G401 (cell line): ENCODE measurements around the gene PREX1. TPM values are rescaled to one million over a fixed set of nuclear protein-coding genes. Genes with fewer than 3 reads are reported as not detected.
A peak's percentile ranks its signal among the peaks of the same experiment; 100 is the strongest.
"Not testable (repeated sequence)": the region's sequence is repeated elsewhere in the genome, so short reads cannot be mapped to it uniquely, and the experiment has no call there.

ENCODE experiments used
- DNase-seq: peaks from one replicate; pipeline ENCODE4 v3.0.0-alpha.2; 2015; ENCODE audit warnings: low spot score
- in situ Hi-C: cut with HindIII; loops from 2 replicates; pipeline ENCODE4 v1.10.0; 2016; ENCODE audit warnings: low sequenced_read_pairs, mixed read lengths
- total RNA-seq: library from RNA; depleted of rRNA; stranded (reverse); fragments of >200 nt; shearing (Covaris generic); gene quantifications from 2 replicates; pipeline ENCODE4 v1.2.3, GENCODE V29; 2014

Gene PREX1
- total RNA-seq, 1 experiment from 2014 or later: 6.1 TPM

DNA sequence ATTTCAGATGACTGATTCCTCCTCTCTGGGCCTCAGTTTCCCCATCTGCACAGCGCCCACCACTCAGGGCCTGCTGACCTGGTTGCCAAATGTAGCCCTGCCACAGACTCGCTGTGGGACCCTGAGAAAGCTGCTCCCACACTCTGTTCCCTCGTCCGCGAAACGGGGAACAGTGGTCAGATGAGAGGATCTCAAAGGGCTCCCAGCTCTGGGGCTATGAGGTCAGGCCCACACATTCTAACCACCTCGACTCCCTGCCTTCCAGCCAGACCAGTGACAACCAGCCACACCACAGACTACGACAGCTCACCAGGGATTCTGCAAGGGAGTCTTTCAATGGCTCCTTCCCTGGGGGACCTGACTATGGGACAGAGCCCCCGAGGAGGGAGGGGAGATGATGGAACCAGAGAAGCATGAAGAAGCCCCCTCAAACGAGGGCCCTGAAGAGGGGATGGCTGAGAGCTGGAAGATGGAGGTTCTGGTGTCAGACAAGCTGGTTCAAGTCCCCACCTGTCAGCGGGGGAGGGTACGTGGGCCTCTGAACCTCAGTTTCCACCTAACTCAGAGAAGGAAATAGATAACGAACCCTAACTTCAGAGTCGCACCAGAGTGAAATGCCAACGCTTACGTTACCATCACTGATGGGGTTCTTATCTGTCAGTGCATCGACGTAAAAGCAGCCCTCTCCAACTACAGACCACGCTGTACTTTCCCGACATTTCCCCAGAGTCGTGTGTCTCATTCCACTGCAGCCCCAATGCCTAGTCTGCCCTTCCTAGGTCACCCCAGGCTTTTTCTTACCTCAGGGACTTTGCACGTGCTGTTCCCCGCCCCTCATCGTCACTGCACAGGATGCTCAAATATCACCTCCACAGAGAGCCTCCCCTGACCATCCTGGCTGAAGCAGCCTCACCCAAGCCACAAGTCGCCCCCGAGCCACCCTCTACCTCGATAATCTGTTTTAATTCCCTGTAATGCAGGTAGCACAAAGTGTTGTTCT, 60.5 kb downstream of the PREX1 start:
- in situ Hi-C loops: no loop called here
- DNase-seq: no peak

DNA sequence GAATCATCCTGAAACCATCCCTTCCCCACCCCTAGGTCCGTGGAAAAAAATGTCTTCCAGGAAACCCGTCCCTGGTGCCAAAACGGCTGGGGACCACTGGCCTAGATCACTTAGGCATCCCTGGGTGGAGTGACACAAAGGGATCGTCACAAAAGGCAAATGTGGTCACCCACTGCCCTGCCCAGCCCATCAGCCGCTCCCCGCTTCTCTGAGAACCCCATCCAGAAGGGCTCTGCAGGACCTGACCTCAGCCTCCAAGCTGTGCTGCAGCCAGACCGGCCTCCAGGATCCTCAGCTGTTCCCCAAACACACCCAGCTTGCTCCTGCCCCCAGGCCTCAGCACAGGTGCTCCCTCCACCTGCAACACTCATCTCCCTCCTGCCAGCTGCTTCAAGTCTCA, 61.6 kb downstream of the PREX1 start:
- in situ Hi-C loops: no loop called here
- no peak for DNase-seq

DNA sequence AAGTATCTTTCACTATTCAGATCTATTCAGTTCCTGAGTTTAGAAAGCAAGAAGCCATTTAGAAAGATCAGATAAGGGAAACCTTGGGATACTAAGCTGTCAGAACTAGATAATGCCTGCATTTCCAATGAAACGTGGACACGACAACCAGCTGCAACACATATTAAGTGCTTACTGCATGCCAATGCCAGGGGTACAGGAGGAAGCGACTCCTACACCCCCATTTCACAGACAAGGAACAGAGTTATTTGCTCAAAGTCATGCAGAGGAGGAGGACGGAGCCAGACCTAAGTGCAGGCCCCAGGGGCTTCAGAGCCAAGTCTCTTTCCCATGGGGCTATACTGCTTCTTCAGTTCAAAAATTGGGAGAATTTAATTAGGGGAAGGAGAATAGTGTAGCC, 62.4 kb downstream of the PREX1 start:
- in situ Hi-C loops: no loop called here
- DNase-seq: no peak

DNA sequence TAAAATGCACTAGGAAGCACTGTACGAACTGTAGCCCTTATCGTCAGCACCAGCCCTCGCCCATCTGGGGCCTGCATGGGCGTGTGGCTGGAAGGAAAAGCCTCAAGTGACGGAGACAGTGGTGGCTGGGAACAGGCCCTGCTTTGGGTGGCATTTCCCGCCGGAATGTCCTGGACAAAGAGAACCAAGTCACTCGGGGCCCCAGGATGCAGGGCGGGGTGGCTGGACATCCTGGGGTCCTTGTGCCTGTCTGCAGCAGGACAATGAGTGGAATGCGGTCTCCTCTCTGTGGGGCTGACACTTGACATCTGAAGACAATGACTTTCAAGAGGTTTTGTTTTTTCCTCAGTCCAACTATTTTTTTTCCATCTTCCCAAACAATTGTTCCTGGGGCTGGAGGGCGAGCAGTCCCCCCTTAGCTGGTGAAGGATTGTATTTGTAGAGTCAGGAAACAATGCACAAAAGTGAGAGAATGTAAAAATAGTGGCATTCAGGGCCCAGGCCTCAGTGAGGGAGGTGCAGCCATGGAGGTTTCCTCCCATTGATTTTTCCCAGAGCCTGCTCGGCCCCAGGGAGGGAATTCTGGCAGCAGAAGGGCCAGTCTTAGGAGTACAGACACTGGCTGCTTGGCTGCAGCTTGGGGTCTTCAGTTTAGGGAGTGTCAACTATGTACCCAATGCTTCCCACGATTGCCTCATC, 64.4 kb downstream of the PREX1 start:
- no peak for DNase-seq
- in situ Hi-C loops: no loop called here

DNA sequence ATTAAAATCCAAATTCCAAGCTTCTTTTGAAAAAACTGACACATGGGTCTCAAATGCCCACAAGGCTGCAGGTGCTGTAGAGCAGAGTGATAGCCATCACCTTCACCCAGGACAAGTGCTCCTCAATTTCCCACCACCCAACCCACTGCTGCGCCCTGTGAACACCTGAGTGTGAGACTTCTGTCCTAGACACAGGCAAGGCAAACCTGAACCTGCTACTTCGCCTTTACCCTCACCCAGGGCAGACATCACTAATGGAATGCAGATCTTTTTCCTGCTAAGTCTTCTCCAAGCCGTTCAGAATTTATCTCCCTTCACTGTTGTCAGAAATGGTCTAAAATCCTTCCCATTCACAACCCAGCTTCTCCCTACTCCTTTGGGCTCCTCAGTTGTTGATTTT, 65.9 kb downstream of the PREX1 start:
- DNase-seq: no peak
- in situ Hi-C loops: no loop called here

DNA sequence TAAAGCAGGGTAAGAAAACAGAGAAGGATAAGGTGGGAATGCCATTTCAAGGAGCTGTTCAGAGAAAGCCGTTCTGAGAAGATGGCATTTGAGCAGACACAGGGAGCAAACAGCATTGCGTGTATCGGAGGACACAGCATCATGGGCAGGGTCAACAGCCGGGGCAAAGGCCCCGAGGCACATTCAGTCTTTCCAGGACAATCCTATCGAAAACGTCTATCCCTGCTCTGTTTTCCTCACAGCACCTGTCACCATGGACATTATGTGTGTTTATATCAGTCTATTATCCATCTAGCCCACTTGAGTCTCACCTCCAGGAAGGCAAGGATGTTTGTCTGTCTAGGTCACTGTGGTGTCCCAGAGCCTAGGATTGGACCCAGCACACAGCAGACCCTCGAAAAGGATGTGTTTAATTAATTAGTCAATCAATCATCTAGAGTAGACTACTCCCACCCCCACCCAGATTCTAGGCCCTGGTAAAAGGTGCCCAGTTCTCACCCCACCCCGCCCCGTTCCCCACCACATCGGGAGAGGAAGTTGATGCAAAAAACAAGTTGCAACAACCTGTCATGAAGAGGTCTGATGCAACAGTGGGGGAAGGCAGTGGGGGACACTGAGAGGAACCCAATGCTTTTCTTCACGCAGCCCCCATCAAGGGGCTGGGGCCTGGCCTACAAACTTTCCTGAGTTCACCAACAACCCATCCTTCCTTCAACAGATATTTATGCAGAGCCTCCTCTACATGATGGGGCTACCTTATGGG, 66.6 kb downstream of the PREX1 start:
- DNase-seq: no peak
- in situ Hi-C loops: no loop called here

DNA sequence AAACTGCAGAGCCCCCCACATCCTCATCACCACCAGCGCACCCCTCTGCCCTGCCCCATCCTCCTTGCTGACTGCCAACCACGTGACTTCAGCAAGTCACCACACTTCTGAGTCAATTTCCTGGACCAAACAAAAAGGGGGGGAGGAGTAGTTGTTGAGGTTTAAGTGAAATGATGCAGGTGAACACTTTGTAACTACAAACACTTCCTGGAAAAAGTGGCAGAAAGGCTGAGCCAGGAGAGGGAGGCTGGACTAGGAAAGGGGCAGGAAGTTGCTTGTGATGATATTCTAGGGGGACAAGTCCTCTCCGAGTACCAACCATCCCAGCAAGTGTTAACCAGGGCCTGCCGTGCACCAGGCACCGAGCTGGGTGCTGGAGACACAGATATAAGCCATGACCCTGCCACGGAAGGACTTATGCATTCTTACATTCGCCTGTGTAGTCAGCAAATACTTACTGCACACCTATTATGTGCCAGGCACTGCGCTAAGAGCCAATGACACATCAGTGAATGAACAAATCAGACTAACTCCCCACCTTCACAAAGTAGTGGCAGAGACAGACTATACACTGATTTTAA, 67.3 kb downstream of the PREX1 start:
- in situ Hi-C loops: no loop called here
- DNase-seq: no peak

DNA sequence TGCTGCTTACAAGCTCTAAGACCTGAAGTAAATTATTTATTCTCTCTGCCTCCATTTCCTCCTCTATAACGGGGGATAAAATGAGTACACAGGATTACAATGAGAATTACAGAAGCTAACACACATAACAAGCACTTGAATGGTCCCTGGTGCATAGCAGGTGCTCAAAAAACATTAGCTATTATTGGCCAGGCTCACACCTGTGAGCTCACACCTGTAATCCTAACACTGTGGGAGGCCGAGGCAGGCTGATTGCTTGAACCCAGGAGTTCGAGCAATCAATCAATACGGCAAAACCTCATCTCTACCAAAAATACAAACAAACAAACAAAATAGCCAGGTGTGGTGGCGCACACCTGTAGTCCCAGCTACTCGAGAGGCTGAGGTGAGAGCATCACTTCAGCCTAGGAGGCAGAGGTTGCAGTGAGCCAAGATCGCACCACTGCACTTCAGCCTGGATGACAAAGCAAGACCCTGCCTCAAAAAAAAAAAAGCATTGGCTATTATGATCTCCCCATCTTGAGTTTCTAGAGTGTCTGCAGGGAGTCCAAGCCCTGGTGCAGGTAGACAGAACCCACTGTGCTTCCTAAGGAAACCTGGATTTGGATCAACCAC, 68.1 kb downstream of the PREX1 start:
- in situ Hi-C loops: no loop called here
- DNase-seq: no peak

DNA sequence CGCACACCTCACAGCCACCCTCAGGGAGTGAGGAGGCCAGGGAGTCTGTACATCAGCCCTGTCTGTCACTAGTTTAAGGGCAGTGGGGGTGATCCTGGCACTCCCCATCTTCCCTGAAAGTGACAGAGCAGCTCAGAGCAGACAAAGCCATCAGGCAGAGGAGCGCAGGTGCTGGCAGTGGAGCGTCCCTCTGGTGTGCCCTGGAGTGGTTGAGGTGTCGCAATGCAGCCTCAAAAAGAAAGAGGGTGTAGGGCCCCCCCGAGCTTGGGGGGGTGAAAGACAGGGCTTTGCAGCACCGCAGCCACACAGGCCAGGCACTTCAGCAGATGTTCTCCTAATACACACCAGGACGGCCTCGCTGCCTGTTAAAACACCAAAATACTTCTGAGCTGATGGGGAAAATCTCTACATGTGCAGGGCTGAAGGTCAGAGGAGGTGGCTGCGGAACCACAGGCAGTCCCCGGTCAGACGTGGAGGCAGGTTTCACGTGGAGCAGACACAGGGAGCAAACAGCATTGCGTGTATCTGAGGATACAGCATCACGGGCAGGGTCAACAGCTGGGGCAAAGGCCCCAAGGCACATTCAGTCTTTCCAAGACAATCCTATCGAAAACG, 69.5 kb downstream of the PREX1 start:
- DNase-seq: no peak
- in situ Hi-C loops: no loop called here

DNA sequence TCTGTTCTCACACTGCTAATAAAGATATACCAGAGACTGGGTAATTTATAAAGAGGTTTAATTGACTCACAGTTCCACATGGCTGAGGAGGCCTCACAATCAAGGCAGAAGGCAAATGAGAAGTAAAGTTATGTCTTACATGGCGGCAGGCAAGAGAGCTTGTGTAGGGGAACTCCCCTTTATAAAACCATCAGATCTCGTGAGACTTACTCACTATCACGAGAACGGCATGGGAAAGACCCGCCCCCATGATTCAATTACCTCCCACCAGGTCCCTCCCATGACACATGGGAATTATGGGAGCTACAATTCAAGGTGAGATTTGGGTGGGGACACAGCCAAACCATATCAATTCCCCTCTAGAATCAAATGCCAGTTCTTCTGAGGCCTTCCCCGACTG, 71.0 kb downstream of the PREX1 start:
- DNase-seq, in situ Hi-C loops: not testable (repeated sequence)

DNA sequence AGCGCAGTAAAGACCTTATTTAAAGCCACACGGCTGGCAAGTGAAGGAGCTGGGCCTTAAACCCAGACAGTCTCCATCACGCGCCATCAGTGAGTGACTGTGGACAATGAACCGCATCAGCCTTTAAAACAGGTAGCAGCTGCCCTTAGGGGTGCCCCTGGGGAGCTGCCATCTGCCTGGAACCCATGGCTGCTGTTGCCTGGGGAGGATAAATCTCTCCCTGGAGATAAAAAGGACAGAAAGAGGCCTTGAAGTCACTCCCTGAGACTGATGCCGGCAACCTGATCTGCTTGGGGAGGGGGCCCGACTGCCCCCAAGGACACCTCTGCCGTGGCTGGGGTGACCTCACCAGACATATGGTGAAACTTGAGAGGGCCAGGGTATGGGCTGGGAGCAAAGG, 73.5 kb downstream of the PREX1 start:
- no peak for DNase-seq
- in situ Hi-C loops: no loop called here

DNA sequence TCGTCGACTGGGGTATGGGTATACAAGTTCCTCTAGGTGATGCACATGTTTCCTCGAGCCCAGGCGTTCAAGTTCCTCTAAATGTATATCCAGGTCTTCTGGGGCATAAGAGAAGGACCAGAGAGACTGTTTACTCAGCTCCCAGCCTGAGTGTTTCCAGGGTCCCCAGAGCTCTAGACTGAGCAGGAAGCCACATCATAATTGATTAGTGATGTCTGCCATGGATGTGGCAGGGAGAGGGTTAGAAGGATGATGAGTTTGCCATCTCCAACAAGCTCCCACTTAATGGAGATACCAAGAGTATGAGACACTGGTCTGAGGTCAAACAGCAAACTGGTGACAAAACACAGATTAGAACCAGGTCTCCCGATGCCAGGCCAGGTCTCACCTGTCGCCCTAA, 74.8 kb downstream of the PREX1 start:
- in situ Hi-C loops: no loop called here
- no peak for DNase-seq

DNA sequence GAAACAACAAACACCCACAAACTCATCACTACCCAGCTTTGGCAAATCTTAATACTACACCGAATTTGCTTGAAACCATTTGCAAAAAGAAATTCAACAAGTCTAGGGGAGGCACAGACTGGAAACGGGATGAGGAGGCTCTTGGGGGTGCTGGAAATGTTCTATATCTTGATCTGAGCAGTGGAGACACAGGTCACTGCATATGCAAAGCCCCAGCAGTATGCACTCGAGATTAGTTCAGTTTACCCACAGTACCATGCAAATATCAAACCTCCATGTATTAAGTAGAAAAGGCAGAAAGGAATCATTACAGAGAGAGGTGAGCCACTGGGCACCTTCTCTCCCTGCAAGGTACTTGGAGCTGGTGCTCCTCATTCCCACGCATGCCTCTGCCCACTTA, 75.9 kb downstream of the PREX1 start:
- in situ Hi-C loops: no loop called here
- DNase-seq: no peak

DNA sequence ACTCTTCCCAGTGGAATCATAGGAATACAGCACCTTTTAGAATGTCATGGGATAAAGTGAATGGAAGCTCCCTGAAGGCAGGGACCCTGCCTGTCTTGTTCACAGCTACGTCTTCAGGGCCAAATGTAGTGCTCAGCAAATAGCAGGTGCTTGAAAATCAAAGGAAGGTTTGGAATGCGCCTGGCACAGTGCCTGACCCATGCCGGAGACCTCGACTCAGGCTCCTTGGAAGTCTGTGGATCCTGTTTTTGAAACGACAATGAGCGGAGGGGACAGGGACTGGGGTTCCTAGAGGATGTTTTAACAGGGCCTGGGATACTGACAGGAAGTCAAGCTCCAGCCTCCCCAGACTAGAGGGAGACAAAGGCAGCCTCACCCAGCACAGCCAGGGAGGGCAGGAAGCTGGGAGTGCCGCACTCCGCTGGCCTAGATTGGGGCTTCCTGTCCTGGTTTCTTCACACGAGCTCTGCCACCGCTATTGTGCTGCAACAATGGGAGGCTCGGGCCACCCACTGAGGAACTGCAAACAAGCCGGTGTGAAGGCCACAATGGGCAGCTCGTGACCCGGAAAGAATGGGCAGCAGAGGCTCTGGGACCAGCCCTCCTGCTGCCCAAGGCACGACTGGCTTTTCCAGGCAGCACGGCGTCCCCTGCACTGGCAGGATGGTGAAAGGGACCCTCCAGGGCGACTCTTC, 76.7 kb downstream of the PREX1 start:
- in situ Hi-C loops: no loop called here
- DNase-seq: peak; percentile 13

DNA sequence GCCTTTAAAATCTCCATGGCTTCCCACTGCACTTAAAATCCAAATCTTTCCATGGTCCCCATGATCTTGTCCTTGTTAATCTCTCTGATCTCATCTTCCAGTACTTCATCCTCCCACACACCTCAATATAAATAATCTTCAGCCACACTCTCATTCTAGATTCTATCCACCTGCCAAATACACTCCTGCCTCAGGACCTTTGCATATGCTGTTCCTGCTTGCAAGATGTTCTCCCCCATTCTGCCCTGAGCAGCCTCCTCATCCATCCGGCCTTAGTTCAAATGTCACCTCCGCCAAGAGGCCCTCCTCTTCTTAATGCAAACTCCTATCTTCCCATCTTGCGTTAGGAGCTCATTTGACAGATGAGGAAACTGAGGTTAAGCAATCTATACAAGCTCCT, 77.4 kb downstream of the PREX1 start:
- no peak for DNase-seq
- in situ Hi-C loops: no loop called here

DNA sequence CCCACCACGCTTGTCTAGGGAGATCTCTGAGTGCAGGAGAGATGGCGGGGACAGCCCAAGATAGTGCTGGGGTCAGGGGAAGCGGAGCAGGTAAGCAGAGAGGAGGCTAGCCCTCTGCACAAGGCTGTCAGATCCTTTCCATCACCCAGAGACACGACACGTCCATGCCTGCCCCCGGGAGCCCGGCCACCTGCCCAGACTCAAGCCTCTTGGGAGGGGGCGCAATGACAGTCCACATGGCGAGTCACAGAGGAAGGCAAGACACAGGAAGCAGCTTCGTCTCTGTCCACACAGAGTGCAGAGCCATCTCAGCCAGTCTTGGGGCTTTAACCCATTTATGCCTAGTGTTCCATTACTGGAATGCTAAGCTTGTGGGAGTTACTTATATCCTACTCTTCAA, 78.4 kb downstream of the PREX1 start:
- DNase-seq: no peak
- in situ Hi-C loops: no loop called here

DNA sequence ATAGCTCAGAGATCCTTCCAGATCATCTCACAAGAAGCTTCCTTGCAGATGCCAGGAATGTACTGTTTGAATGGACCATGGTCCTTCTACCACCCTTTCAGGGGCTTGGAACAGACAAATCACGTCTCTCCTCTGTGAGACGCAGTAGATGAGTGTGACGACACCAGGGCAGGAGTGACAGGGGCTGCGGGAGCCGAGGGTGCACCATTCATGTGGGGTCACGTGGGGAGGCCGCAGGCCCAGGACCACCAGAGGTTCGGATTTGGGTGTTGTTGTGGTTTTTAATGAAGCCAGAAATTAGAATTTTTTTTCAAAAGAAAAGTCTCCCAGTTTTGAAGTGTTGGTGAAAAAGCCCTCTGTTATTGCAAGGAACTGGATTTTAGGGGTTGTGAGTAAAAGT, 79.2 kb downstream of the PREX1 start:
- in situ Hi-C loops: no loop called here
- no peak for DNase-seq

DNA sequence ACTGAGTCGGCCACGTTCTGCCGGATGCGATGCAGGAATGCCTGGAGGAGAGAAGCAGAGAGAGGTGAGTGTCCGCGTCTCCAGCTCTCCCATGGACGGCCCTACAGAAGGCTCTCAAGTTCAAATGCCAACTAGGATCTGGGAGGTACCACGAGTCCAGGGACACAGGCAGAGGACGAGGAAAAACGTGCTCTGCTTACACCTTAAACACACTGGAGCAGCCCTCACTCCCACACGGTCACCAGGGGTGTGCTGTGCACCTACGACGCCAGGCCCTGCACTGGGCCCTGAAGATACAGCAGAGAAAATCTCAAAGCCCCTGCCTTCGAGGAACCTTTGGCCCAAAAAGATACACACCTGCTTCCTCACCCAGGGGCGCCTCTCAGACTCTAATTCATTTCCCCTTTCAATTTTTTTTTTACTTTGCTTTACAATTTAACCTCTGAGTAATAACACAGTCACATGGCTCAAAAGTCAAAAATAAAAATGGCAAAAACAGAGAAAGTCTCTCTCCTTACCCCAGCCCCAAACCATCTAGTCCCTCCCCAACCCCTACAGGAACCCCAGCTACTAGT, 79.9 kb downstream of the PREX1 start:
- DNase-seq: no peak
- in situ Hi-C loops: no loop called here
